HG02623 (cell line): ENCODE measurements around the gene ZBTB12.
"Not testable (repeated sequence)": the region's sequence is repeated elsewhere in the genome, so short reads cannot be mapped to it uniquely, and the experiment has no call there.

Experiments used
- ATAC-seq: cut with Tn5 transposase; IDR thresholded peaks from one replicate; pipeline ENCODE4 v1.9.1; 2021; ENCODE audit warnings: moderate library complexity; ENCODE audit not compliant: unreplicated experiment

Gene ZBTB12

DNA sequence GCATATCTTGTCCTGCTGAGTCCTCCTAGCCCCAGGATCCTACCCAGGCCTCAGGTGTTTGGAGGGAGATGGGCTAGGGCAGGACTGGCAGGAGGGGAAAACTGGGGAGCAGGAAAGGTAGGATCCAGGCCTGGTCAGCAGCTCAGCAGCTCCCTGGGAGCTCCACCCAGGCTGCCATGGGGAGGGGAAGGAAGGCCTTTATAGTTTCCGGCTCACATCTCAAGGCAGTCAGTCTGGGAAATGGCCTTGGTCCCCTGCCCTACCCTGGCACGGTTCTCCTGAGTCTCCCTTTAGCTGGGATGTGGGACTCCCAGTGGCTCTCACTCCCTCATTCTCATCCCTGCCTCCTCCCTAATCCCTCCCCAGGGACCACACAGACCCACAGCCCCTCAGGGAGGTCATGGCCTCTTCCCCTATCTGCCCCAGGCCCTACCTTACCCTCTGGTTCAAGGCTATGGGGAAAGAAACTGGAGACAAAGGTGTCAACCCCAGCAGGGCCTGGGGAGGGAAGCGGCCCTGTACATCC lies 24.7 kb downstream of the ZBTB12 start:
- ATAC-seq, result no peak

DNA sequence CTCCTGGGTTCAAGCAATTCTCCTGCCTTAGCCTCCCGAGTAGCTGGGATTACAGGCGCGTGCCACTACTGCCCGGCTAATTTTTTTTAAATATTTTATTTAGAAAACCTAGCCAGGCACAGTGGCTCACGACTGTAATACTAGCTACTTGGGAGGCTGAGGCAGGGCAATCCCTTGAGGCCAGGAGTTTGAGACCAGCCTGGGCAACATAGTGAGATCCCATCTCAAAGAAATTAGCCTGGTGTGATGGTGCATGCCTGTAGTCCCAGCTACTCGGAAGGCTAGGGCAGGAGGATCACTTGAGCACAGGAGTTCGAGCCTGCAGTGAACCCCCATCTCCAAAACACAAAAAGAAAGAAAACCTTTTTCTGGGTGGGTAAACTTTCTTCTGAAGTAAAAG lies 25.5 kb downstream of the ZBTB12 start:
- ATAC-seq, result no peak

DNA sequence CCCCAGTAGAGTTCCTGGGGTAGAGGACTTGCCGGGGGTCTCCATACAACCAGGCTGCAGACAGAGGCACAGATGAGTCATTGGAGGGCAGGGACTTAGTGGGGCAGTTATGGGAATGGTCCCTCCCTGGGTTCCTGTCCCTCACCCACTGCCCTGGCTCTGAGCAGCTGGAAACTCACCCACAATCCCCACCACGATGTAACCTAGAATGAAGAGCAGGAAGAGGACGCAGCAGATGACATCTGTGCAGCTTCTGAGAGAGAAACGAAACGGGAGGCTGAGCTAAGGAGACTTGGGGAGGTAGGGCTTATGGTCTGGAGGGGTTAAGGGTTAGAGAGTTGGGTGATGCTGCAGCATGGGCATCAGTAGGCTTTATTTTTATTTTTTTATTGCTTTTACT lies 26.0 kb downstream of the ZBTB12 start:
- ATAC-seq, result no peak

DNA sequence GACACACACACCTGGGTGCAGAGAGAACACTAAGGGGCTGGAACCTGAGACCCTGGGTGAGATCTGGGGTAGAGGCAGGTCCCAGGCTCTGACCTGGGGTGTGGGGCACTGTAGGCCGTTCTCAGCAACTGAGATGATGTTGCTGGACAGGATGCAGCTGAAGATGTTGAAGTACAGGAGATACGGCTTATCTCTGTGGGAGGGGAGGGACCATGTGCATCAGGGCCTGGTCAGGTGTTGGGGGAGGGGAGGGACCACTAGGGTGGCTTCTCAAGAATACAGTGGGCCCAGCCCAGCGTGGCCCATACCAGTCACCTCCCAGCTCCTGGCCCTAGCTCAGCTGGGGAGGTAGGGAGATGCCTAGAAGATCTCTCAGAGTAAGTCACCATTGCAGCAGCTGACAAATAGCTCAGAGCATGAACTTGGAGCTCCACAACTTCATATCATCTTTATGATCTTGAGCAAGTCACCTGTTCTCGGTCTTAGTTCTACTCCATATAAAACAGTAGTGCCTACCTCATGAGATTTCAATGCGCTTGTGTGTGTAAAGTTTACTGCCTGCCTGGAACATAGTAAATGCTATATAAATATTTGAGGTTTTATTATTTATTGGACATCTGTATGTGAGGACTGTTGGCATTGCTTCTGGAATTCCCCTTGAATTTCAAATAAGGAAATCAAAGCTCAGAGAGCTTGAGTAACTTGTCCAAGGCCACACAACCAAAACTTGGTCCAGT lies 26.9 kb downstream of the ZBTB12 start:
- ATAC-seq, result no peak

DNA sequence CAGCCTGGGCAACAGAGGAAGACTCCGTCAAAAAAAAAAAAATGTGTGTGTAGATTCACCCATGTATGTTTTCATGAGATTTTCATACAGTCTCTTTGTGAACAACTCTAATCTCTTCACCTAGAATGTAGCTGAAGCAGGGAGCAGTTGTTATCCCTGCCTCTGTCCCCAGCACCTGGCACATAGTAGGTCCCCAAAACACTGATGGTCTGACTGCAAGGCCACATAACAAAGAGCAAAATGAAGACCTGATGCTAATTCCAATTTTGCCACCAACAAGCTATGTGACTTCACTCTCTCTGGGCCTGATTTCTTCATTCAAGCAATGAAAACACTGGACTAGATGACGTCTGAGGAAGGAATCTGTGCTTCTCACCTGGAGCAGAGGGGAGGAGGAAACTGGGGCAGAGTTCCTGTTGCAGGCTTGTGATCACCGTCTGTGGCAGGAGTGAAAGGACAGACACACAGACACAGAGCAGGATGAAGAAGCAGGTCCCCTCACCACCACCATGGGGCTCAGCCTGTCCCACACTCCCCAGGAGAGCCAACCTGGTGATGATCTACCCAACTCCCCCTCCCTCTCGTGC lies 27.7 kb downstream of the ZBTB12 start:
- ATAC-seq, result no peak

DNA sequence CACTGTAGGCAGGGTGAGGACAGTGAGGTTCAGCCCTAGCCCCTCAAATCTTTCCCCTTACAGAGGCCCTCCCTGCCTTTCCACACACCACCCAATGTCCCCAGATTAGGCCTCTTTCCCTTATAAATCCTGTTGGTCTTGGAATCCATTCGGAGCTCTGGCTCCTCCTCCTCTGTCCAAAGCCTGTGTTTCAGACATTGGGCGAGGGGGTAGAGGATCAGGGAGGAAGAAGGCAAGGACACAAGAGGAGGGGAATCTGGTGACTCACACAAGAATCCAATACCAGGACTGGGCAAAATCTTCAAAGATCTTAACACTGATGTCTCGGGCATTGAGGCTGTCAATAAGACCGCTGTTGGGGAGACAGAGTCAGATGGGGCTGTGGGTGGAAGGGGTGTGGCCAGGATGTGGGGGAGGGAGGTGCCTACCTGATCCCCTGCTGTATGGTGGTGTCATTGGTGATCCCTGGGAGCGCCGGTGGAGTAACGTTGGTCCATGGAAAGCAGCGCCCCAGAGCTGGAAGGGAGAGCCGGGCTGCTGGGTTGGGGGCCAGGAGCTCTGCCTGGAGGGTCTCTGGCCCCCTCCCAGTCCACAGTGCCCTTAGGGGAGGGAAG lies 30.7 kb downstream of the ZBTB12 start:
- ATAC-seq, result no peak

DNA sequence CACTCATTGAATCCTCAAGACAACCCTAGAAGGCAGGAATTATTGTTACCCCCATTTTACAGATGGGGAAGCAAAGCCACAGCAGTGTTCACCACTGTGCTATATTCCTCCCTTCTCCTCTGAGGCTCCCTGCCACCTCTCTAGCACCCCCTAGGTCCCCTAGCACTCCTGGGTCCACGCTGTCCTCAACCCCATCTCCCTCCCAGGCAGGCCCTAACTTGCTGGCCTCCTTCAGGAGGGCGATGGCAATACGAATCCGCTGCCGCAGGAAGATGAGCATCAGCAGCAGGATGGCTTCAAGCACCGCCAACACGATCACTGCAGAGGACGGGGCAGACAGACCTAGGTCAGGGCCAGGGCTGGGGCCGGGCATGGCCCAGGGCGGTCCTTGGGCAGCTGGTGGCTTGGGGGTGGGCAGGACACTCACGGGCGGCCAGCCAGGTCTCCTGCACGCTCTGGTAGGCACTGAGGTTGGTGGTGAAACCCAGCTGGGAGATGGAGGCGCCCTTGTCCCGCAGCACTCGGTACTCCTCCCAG lies 31.4 kb downstream of the ZBTB12 start:
- ATAC-seq, result no peak

DNA sequence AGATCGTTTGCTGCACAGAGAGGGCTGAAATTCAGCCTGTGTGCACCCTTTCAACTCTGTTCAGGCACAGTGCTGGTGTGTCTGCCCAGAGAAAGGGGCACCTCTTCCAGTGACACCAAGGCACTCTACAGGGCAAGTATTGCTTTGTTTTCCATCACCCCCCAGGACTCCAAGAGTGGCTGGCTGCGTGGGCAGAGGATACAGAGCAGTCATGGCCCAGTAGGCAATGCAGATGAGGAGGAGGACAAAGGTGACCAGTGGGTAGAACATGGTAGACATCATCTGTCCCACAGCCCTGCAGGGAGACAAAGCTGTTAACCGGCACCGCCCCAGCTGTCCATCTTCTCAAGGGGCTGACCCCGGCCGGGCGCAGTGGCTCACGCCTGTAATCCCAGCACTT lies 32.5 kb downstream of the ZBTB12 start:
- no peak for ATAC-seq

DNA sequence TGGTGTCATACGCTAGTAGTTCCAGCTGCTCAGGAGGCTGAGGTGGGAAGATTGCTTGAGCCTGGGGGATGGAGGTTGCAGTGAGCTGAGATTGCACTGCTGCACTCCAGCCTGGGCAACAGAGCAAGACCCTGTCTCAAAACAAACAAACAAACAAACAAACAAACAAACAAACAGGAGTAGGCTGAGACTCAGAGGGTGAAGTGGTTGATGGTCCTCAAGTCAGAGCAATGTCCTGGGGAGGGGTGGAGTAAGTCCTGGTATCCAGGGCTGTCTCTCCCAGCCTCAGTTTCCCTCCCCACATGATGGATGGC lies 33.3 kb downstream of the ZBTB12 start:
- ATAC-seq, result not testable (repeated sequence)

DNA sequence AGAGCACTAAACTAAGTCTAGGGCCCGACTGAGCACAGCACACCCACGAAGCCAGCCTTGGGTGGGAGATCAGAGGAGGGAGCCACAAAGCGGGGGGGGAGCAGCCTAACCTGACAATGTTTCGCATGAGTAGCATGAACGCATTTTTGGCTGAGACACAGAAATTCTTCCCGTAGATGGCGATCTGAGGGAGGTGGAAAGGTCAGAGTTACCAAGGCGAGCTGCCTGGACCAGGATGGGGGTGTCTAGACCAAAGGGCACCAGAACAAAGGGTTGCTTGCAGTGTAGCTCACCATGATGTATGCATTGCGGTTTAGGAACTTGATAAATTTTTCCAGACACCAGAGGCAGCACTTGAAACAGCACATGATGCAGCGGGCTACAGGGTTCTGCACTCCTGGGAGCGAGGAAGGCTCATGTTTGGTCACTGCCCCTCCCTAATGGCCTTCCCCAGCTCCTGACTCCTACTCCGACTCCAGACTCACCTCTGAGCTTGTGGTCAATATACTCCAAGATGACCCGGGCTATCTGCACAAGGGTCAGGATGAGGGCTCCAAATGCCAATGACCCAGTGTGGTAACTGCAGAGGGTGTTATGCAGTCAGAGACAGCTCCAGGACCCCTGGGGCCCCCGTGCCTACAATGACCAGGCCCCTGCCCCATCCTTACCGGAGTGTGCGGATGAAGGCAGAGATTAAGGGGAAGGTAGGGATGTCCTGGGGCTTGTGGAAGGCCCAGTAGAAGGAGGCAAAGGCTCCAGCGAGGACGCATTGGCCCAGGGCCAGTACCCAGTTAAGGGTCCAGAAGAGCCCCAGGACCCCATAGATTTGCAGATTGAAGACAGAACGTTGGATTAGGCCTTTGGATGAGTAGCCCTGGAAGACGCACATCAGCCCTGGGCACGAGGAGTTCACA lies 36.4 kb downstream of the ZBTB12 start:
- no peak for ATAC-seq

DNA sequence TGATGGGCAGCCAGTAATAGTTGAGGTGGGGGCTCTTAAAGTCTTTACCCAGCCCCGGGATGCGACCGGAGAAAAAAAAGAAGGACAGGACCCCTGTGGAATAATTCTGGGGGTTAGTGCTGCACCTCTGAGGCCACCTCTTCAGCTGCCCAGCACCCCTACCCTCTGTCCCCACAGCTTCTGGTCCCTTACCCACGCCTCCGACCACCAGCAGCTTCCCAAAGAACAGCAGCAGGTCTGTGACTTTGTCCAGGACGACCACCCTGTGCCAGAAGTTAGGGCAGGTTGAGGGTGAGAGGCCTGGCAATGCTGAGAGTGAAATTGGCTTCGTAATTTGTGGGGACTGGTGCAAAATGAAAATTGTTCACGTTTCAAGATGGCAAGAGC lies 37.1 kb downstream of the ZBTB12 start:
- no peak for ATAC-seq

DNA sequence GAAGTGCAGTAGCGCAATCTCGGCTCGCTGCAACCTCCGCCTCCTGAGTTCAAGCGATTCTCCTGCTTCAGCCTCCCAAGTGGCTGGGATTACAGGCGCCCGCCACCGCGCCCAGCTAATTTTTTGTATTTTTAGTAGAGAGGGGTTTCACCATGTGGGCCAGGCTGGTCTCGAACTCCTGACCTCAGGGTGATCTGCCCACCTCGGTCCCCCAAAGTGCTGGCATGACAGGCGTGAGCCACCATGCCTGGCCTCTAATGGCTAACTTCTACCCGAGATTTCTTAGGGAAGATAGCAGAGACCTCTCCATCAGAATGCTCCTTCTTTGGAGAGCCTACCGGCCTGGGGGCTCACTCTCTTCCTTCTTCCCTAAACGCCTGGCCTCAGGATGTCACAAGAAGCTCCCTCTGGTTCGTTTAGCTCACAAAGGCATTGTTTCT lies 37.7 kb downstream of the ZBTB12 start:
- ATAC-seq, result not testable (repeated sequence)

DNA sequence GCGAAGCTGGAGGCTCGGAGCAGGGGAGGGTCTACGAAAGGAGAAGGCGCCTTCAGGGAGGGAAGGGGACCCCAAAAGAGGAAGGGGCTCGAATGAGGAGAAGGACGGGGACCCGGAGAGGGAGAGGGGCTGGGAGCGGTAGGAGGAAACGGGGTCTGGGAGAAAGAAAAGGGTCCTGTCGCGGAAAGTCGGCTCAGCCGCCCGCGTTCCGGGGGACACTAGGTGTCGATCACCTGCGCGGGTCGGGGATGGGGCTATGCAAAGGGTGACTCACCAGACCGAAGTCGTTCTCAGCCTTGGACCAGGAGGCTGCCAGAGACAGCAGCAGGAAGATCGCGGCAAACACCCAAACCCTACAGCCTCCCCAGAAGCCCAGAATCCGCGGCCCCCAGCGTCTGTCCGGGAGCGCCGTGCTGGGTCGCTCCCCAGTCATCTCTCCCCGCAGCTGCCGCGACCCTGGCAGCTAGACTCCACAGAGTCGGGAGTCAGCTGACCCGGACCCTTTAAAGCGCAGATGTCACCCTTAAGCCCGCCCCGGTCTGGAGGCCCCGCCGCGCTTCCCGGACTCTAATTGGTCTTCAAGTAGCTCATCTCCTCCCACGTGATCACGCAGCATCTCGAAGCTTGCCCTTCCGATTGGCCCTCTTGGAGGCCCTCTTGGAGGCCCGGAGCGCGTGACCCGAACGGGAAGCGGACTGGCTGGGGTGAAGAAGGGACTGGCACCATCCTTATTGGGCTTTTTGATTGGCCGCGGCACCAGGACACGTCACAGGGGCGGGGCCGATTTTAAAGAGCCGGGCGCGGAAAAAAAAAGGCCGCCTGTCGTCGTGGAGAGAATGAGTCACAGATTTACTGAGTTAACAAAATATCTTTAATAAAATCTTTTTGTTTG lies 39.3 kb downstream of the ZBTB12 start, which contains the start of gene NEU1:
Gene NEU1, minus strand, starts transcription at position 478 of the 892 bp plus-strand sequence. Its CDS starts 45 bp downstream, at position 433.
- peak; percentile 88 for ATAC-seq

DNA sequence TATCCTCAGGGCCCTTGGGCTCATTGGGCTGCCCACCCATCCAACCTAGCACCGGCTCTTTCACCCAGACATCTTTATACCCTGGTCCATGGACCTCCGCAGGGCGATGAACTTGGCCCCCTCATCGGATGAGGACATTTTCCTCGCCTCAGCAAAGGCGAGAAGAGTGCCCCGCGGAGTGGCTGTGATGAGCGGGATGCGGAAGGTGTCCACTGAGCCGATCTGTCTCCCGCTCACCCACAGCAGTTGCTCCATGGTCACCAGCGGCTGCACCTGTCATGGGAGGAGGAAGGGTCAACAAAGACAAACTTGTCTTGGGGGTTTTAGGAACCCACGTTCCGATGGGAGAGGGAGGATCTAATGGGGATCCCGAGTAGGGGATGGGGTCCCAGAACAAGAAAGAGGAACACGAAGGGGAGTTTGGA lies 40.0 kb downstream of the ZBTB12 start:
- ATAC-seq, result no peak

DNA sequence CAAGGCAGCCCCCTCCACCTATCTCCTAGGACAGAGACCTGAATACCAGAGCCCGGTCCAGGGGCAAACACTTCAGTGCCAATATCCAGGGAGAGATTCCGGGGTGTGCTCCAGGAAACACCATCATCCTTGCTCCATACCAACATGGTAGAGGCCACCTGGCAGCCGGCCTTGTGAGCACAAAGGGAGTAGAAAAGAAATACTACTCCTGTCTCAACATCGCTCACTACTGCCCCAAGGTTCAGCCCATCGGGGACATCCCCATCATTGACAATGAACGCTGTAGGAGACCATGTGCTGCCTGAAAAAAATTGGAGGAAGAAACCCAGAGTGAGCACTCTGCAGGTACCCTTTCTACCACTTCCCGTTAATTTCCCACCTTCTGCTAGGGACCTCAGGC lies 40.7 kb downstream of the ZBTB12 start:
- ATAC-seq, result no peak

DNA sequence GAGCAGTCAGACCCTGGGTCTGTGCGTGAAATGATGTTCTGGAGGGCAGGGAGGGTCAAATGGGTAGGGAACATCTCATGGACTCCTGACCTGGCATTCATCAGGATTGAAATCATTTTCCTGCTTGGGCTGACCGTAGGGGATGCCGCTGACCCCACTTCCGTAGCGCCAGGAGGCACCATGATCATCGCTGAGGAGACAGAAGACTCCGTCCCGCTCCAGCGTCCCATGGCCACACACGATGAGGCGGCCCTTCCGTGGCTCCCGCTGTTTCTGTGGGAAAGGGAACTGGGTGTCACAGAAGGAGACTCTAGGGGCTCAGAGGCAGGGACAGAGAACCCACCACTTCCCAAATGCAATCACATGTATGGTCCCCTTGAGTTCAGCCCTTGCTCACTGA lies 41.5 kb downstream of the ZBTB12 start:
- ATAC-seq, result no peak

DNA sequence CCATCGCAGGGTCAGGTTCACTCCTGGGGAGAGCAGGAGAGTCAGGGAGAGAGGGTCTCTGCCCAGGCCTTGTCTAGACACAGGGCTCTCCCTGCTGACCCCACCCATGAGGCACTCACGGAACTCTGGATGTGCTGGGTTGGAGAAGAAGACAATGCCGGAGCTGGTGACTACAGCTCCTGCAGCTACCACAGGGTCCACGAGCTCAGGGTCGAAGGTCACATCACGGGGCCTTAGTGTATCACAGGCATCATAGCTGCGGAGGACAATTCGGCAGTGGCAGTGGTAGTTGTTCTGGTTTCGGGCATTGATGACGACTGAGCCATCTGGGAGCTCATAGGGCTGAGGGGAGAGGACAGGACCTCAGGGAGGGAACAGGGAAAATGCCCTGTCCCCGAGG lies 42.0 kb downstream of the ZBTB12 start:
- no peak for ATAC-seq

DNA sequence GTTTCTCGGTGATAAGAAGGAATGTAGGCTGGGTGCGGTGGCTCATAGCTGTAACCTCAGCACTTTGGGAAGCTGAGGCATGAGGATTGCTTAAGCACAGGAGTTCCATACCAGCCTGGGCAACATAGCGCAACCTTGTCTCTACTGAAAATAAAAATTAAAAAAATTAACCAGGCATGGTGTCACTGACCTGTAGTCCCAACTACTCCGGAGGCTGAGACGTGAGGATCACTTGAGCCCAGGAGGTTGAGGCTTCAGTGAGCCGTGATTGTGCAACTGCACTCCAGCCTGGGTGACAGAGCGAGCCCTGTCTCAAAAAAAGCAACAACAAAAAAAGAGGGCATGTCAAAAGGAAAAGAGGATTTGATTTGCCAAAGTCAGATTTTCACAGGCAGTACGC lies 43.2 kb downstream of the ZBTB12 start:
- ATAC-seq, result no peak

DNA sequence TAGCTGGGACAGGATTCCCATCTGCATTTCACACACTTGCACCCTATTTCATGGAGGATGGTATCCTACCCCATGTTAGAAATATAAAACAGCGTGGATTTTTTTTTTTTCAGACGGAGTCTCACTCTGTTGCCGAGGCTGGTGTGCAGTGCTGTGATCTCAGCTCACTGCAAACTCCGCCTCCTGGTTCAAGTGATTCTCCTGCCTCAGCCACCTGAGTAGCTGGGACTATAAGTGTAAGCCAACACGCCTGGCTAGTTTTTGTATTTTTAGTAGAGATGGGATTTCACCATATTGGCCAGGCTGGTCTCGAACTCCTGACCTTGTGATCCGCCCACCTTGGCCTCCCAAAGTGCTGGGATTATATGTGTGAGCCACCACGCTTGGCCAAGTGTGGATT lies 44.1 kb downstream of the ZBTB12 start:
- not testable (repeated sequence) for ATAC-seq
